Fibroblast of lung (primary cell): Measurements from ENCODE around the gene TSEN15. TPM values are rescaled to one million over a fixed set of nuclear protein-coding genes. Genes with fewer than 3 reads are reported as not detected.

Experiments
- DNase-seq, 2 donors: peaks; one replicate each; pipeline versions ENCODE4 v3.0.0 to v3.0.0-alpha.2; 2010; ENCODE audit warnings: low read depth in 2 of 2
- H2AFZ ChIP-seq: 2 replicates; pipeline ENCODE4 v1.5.1; 2012; ENCODE audit warnings: low read length, control low read depth, inconsistent platforms
- H3K27ac ChIP-seq: 2 replicates; pipeline ENCODE4 v1.5.1; 2011; ENCODE audit warnings: low read length, control low read depth; ENCODE audit not compliant: insufficient read depth
- H3K27me3 ChIP-seq: 2 replicates; pipeline ENCODE4 v1.5.1; 2011; ENCODE audit warnings: mild to moderate bottlenecking, low read length; ENCODE audit not compliant: control insufficient read depth, insufficient read depth
- H3K36me3 ChIP-seq: 2 replicates; pipeline ENCODE4 v1.5.1; 2011; ENCODE audit warnings: low read length; ENCODE audit not compliant: control insufficient read depth, insufficient read depth
- H3K4me1 ChIP-seq: 2 replicates; pipeline ENCODE4 v1.5.1; 2011; ENCODE audit warnings: low read length; ENCODE audit not compliant: control insufficient read depth, insufficient read depth; ENCODE audit errors: extremely low read depth
- H3K4me2 ChIP-seq: 2 replicates; pipeline ENCODE4 v1.5.1; 2011; ENCODE audit warnings: low read length, control low read depth; ENCODE audit not compliant: insufficient read depth; ENCODE audit errors: extremely low read depth
- H3K4me3 ChIP-seq, 4 experiments: fragments of 200-600 bp in 1 of 4; sonication (generic) in 1 of 4; replicated peaks in 1 of 4; 2 replicates each; pipeline ENCODE4 v1.5.1; 2011 to 2016; ENCODE audit warnings: low read length in 4 of 4, low read depth in 3 of 4, mild to moderate bottlenecking in 3 of 4, control low read depth in 2 of 4, inconsistent platforms in 1 of 4, mixed read lengths in 1 of 4; ENCODE audit not compliant: insufficient read depth in 1 of 4; ENCODE audit errors: control extremely low read depth in 1 of 4
- H3K79me2 ChIP-seq: 2 replicates; pipeline ENCODE4 v1.5.1; 2012; ENCODE audit warnings: mild to moderate bottlenecking, low read length, inconsistent platforms; ENCODE audit not compliant: control insufficient read depth, insufficient read depth
- H3K9ac ChIP-seq: 2 replicates; pipeline ENCODE4 v1.5.1; 2011; ENCODE audit warnings: mild to moderate bottlenecking, low read length, control low read depth; ENCODE audit not compliant: insufficient read depth
- H3K9me3 ChIP-seq: 2 replicates; pipeline ENCODE4 v1.5.1; 2012; ENCODE audit warnings: low read depth, low read length; ENCODE audit not compliant: control insufficient read depth, insufficient read depth
- H4K20me1 ChIP-seq: 2 replicates; pipeline ENCODE4 v1.5.1; 2011; ENCODE audit warnings: low read length; ENCODE audit not compliant: control insufficient read depth, insufficient read depth; ENCODE audit errors: extremely low read depth
- CTCF ChIP-seq, 2 donors: IDR thresholded peaks in 1 of 2; conservative IDR thresholded peaks in 1 of 2; 1 replicate in 1 of 2; 2 replicates in 1 of 2; pipeline ENCODE4 v1.5.1; 2011 to 2012; ENCODE audit warnings: low read length in 2 of 2, control low read depth in 1 of 2, inconsistent platforms in 1 of 2, low read depth in 1 of 2, mild to moderate bottlenecking in 1 of 2
- EZH2 ChIP-seq: IDR thresholded peaks from 2 replicates; pipeline ENCODE4 v1.5.1; 2012; ENCODE audit warnings: low read length, control low read depth, mild to moderate bottlenecking; ENCODE audit errors: missing control alignments
- polyA plus RNA-seq, 2 donors: library from polyadenylated mRNA; depleted of rRNA in 1 of 2; stranded (reverse) in 1 of 2; unstranded in 1 of 2; fragments of >200 nt; gene quantifications; 2 replicates each; pipeline ENCODE4 v1.2.1, GENCODE V29; 2011 to 2012; ENCODE audit warnings: missing spikeins in 1 of 2
- total RNA-seq: library from RNA; depleted of rRNA; stranded (reverse); fragments of >200 nt; gene quantifications from 2 replicates; pipeline ENCODE4 v1.2.1, GENCODE V29; 2014

The TSEN15 gene
- total and polyA plus RNA-seq, 2 donors (not counting 1 experiment from before 2014, with no cell fraction given), result 53.7 to 74.2 TPM

- H3K79me2 ChIP-seq, result no peaks in the 10 kb centered on the region
- H3K27ac ChIP-seq, result no peak overlapping the region
- H3K9ac ChIP-seq, result no peak overlapping the region
- H3K4me2 ChIP-seq, result no peak overlapping the region
- H3K27me3 ChIP-seq, result no peaks in the 10 kb centered on the region
- H3K4me1 ChIP-seq, result peaks cover 4% of the 10 kb centered on the region
- H3K9me3 ChIP-seq, result no peaks in the 10 kb centered on the region
- H4K20me1 ChIP-seq, result no peaks in the 10 kb centered on the region
- no peak overlapping the region for H2AFZ ChIP-seq
- H3K4me3 ChIP-seq, result no peak overlapping the region
- no peak for TF ChIP-seq CTCF (conservative IDR thresholded peaks at IDR 0.05 in 1 of 2, IDR thresholded peaks at IDR 0.05 in 1 of 2; ENCODE audit: low read depth in 1 of 2, low read length in 2 of 2)
- no peak for TF ChIP-seq EZH2
- DNase-seq, result no peak
- no peaks in the 10 kb centered on the region for H3K36me3 ChIP-seq
Observed at GRCh38 chr1:184114818-184115398, 63.4 kb downstream of the TSEN15 start.

GRCh38 chr1:184116287-184116686 is 64.8 kb downstream of the TSEN15 start:
- Histone ChIP-seq H3K9ac (no peak overlapping the region), H3K27me3 (no peaks in the 10 kb centered on the region), H3K36me3 (no peaks in the 10 kb centered on the region), H3K9me3 (no peaks in the 10 kb centered on the region), H3K4me2 (no peak overlapping the region), H3K27ac (no peak overlapping the region), H4K20me1 (no peaks in the 10 kb centered on the region), H3K4me1 (peaks cover 4% of the 10 kb centered on the region), H3K4me3 (no peak overlapping the region), H2AFZ (no peak overlapping the region), H3K79me2 (no peaks in the 10 kb centered on the region)
- TF ChIP-seq CTCF (conservative IDR thresholded peaks at IDR 0.05 in 1 of 2, IDR thresholded peaks at IDR 0.05 in 1 of 2; ENCODE audit: low read depth in 1 of 2, low read length in 2 of 2), result no peak
- no peak for TF ChIP-seq EZH2
- no peak for DNase-seq

GRCh38 chr1:184118046-184118445 is 66.5 kb downstream of the TSEN15 start:
- H2AFZ ChIP-seq, result no peak overlapping the region
- H3K4me2 ChIP-seq, result no peak overlapping the region
- H3K27ac ChIP-seq, result peak overlapping the region; percentile 49

More at GRCh38 chr1:184118046-184118445, 66.5 kb downstream of the TSEN15 start:
- Histone ChIP-seq H3K4me3 (no peak overlapping the region), H3K27me3 (no peaks in the 10 kb centered on the region), H4K20me1 (no peaks in the 10 kb centered on the region), H3K36me3 (no peaks in the 10 kb centered on the region), H3K79me2 (no peaks in the 10 kb centered on the region), H3K9me3 (no peaks in the 10 kb centered on the region), H3K4me1 (peaks cover 6% of the 10 kb centered on the region), H3K9ac (no peak overlapping the region)
- peak; percentile 94 to 98 for DNase-seq
- no peak for TF ChIP-seq EZH2
- TF ChIP-seq CTCF (conservative IDR thresholded peaks at IDR 0.05 in 1 of 2, IDR thresholded peaks at IDR 0.05 in 1 of 2; ENCODE audit: low read depth in 1 of 2, low read length in 2 of 2), result no peak

Other genes starting within 250 kb of the TSEN15 start
- gene RGL1, start 246.6 kb upstream of the TSEN15 start, total RNA-seq, result 16.2 and 17.2 TPM in 2 replicates
- 21.4 and 21.9 TPM in 2 replicates for gene RGL1, start 246.6 kb upstream of the TSEN15 start, polyA plus RNA-seq
- gene COLGALT2, start 14.0 kb upstream of the TSEN15 start, total RNA-seq, result 2.3 and 6.8 TPM in 2 replicates
- gene COLGALT2, start 14.0 kb upstream of the TSEN15 start, polyA plus RNA-seq, result 4.3 and 5.7 TPM in 2 replicates